Stimulated activated CD8-positive, alpha-beta memory T cell treated with anti-CD3 and anti-CD28 coated beads, Interleukin-2, amount 100 ng/mL, for 48 hours (primary cell): ENCODE results near the gene TIMM8B.
"Not testable (repeated sequence)": the region's sequence is repeated elsewhere in the genome, so short reads cannot be mapped to it uniquely, and the experiment has no call there.

Experiments
- DNase-seq, 2 donors: peaks; one replicate each; pipeline ENCODE4 v3.0.0-alpha.2; 2020; ENCODE audit warnings: low read depth in 2 of 2

The TIMM8B gene, protein sequence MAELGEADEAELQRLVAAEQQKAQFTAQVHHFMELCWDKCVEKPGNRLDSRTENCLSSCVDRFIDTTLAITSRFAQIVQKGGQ

DNA sequence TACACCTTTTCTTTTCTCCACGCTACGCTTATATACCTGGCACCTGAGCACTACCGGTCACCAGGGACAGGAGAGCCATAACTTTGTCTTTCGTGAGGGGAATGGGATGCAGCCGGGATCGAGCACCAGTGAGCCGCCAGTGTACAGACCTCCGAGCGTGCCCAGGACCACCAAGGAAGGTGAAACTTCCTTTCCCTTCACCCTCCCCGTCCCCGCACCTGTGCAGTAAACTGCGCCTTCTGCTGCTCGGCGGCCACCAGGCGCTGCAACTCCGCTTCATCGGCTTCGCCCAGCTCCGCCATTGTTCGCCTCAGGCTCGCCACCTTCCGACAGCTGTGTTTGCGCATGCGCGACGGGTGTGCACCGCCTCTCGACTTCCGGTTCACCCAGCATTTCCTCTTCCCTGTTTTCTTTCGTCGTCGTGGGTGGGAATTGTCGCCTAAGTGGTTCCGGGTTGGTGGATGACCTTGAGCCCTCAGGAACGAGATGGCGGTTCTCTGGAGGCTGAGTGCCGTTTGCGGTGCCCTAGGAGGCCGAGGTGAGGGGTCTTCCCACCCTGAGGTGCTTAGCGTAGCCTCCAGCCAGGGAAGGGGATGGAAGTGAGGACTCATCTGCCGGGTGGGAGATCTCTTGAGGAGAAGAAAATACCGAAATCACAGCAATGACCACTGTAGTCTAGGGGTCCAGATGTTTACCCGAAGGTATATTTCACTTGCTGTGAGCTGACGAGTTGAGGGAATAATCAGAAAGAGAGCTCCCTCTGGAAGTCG is at the start of gene TIMM8B, which contains the start of gene SDHD:
TSS of gene TIMM8B (minus strand) at position 335 of the 770 bp plus-strand sequence. CDS start at position 302, 33 bp downstream.
TSS of gene SDHD (plus strand) at position 452 of the 770 bp plus-strand sequence. CDS start at position 487, 35 bp downstream.
- DNase-seq: peak; percentile 89 to 91

DNA sequence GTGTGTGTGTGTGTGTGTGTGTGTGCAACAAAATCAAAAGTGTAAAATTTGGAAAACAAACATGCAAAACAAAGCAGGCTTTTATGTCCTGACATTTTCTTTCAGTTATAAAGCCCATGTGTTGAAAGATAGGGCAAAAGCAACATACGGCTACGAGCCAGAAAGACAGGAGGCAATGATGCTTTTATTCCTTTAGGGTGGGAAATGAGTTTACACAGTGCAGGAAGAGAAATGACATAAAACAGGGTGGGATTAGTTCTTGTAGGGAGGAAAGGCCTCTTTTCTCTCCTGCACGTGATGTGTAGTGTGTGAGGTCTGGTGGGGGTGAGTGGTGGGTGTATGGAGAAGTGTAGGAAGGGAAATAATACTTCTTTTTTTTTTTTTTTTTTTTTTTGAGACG is 47.9 kb upstream of the TIMM8B start:
- no peak for DNase-seq

DNA sequence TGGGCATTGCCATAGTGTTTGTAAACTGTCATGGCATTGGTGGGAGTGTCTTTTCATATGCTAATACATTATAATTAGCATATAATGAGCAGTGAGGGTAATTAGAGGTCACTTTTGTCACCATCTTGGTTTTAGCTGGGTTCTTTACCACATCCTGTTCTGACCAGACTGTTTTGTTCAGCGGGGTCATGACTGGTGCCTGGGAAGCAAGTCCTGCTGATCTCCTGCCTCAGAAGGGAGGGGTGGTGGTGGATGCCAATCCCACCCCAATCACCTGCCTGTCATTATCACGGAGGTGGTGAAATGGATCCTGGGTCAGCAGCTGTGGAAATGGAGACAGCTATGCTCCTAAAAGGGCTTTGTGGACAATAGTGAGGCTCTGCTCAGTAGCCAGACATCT is 46.2 kb upstream of the TIMM8B start:
- DNase-seq: no peak

DNA sequence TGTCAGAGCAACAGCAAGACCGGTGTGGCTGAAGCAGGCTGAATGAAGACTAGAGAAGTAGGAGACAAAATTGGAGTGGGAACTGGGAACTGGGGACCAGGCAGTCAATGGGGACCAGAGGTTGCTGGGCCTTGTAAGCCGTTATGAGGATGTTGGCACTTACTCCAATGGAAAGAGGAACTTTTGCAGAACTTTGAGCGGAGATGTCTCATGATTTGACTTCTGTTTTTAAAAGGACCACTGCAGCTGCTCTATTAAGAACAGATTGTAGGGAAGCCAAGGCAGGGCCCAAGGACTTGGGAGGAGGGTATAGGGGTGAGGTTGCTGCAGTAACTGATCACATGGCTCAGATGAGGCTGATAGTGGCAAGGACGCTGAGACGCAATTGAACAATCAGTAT is 43.1 kb upstream of the TIMM8B start:
- no peak for DNase-seq

DNA sequence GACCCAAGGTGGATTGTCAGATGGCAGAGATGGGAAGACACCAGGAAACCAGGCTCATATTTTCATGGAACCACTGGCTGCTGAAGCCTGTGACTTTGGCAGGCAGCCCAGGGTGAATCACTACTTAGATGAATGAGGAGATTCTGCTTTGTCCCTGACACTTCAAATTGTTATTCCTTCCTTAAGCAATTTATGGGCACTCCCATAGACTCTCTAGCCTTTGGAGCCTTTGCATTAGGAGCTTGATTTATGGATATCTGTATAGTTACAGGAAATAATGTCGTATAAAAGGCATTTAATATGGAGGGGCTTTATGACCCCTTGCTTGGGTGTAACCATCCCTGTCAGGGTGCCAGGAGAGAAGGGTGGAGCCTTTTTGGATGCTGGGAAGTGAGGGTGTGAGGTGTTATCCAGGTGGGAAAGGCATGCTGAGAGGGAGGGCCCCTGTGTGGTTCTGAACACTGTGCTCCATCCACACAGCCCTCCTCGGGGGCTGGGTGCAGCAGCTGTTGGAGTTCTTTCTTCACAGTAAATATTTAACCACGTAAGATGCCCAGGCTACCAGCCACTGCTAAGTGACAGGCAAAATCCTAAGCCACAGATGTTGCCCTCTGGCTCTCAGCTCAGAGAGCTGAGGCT is 42.0 kb upstream of the TIMM8B start:
- no peak for DNase-seq

DNA sequence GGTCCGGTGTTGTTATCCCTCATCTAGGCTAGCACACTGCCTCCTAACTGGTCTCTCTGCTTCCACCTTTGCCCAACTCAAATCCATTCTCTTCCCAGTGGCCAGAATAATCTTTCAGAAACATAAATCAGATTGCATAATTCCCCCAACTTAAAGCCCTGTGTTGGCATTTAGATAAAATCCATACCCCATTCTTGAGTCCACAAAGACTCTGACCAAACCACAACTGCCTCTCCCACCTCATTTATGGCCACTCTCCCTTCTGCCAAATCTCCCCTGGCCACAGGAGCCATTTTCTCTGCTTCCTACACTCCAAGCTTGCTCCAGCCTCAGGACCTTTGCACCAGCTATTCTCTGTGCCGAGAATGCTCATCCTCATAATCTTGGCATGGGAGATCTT is 40.5 kb upstream of the TIMM8B start:
- DNase-seq: no peak

DNA sequence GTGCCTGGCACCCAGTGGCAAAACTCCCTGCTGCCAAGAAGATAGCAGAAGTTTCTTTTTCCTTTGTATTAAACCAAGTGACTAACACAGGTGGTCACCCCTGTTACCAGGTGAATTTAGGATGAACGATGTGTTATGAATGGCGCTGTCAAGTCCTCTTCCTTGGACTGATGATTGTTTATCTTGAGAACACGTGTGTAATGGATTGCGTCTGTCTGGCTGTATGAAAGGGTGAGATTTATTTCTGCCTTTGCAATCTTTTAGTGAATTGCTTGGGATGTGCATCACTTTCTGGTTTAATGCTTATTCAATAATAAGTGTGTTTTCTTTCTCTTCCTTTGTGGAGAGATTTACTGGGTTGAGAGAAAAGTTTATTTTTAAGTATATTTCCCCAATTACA is 36.6 kb upstream of the TIMM8B start:
- no peak for DNase-seq

DNA sequence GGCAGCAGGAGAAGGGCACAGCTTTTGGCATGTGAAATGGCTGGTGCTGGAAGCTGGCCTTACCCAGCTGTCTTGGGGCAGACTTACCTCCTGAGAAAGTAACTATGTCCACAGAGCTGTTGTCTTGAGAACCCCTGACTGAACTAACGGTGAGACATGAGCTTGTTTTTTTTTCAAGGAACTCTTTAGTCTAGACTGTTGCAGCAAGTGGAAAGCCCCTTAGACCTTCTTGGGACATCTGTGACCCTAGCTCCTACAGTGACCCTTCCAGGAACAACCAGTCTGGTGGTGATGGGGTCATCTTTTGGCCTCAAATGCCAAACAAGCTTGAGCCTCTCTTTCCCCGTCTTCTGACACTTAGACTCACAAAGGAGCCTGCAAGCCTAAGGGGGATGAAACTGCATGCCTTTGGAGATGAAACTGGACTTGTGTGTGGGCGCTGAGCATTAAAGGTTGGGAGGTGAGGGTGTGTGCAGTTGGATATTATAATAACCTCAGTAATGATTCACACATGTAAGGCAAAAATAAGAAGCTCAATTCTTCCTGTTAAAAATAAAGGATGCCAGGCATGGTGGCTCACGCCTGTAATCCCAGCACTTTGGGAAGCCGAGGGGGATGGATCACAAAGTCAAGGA is 35.5 kb upstream of the TIMM8B start:
- DNase-seq: no peak

DNA sequence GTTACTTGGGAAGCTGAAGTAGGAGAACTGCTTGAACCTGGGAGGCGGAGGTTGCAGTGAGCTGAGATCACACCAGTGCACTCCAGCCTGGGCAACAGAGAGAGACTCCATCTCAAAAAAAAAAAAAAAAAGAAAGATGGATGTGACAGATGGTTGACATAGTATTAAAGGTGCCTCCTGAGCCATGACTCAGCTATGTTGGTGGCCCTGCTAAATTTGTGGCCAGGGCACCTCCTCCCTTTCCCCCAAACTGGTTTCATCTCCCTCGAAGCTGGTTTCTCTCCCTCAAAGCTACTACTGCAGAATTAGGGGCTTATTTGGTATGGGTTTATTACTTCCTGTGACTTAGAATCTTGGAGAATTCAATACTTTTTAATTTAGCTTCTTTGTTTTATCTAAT is 31.6 kb upstream of the TIMM8B start:
- DNase-seq: peak in 1 of 2 donors; percentile 6

DNA sequence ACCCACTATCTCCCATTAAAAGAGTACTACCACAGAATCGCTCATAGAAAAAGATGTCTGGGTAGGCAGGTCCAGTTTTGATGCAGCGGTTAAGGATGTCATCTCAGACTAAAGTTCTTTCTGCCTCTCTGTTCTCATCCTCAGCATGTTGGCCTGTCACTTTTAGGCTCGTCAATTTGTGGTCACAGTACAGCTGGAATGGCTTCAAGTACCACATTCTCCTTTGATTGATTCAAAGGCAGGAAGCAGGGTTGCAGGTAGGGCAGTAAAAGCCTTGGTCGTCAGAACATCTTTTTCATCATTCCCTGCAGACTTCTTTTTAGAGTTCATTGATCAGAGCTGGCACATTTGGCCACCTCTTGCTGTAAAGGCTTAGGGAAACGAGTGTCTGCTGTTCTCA is 28.8 kb upstream of the TIMM8B start:
- DNase-seq: no peak

DNA sequence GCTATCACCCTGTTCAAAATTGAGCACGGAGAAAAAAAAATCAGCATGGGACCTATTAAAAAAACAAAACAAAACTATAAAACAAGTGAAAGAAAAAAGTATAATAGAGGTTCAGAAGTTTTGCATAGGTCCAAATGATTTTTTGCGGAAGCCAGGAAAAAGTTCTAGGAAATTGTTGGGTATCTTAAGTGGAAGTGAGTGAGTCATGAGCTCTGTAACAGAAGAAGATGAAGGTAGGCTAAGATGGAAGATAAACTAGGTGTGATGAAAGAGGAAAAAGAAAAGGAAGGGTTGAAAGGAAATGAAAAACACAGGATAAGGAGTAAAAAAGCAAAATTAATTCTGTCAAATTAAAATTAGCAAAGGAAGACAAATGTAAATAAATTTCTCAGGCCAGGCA is 27.9 kb upstream of the TIMM8B start:
- DNase-seq: no peak

DNA sequence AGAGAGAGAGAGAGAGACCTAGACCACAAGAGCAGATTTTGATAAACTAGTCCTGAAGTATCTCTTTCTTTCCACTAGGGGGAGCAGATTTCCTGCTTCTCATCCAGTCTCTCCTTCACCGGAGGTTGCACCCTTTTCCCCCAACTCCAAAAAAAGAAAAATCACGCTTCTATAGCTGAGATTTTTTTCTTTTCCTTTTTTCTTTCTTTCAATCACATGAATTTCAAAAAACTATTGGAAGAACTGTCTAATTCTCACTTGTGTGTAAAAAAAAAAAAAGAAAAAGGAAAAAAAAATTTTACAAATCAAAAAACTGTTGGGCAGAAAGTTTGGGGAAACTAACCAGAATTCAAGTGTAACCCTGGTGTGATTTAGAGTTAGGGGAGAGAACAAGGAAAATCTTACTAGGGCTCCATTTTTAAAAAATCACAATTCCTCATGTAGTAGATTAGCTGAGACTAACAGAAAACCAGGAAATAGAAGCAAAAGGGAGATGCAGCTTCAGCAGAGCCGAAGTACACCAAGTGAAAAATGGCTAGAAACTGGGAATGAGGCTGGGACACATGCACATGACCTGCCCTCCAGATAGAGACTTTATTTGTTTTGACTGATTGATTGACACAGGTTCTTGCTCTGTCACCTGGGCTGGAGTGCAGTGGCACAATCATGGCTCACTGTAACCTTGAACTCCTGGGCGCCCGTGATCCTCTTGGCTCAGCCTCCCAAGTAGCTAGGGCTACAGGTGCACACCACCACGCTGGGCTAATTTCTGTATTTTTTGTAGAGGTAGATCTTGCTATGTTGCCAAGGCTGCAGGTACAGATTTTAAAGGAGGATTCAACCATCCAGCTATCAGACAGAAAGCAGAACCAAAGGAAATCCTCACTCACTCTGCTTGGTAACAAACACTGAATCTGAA is 27.2 kb upstream of the TIMM8B start:
- no peak for DNase-seq

DNA sequence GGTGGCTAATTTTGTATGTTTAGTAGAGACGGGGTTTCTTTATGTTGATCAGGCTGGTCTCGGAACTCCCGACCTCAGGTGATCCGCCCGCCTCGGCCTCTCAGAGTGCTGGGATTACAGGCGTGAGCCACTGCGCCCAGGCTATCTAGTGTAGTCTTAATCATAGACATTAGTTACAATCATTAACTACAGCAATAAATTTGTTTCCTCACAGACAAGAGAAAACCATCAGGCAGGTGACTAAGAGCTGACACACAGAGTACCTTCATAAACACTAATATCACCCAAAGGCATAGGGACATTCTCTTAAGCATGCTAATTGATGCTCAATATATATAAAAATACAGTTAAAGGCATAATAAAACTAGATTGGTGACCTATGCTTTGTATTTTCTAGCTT is 19.5 kb upstream of the TIMM8B start:
- no peak for DNase-seq

DNA sequence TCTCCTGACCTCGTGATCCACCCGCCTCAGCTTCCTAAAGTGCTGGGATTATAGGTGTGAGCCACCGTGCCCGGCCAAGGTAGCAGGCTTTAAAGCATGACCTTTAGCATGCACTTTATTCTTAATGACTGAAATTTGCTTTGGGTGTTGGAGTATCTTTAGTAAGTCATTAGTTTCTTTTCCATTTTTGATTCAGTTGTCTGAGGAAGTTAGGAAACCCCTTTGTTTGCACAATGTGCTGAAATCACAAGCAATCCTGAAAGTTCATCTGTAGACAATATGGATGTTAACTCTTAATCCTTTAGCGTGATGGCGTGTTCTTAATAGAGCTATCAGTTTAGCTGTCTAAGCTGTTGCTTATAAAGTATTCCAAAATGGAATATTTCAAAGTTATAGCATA is 16.9 kb upstream of the TIMM8B start:
- DNase-seq: no peak

DNA sequence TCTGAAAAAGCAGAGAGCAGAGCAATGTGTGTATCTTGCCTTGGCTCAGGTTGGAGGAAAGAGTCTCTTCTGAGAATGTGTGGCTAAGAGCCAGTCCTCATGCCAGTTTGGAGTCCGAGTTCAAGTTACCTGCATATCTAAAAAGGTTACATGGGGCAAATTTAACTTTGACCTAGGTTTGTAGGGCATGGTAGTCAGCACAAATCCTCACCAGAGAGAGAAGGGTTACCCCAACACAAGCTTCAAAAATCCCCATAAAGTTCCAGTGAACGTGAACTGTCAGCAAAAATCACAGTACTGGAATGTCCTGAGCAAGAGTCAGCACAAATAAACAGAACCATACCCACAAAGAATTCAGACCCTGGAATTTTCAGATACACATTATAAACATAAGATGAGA is 13.9 kb upstream of the TIMM8B start:
- no peak for DNase-seq

DNA sequence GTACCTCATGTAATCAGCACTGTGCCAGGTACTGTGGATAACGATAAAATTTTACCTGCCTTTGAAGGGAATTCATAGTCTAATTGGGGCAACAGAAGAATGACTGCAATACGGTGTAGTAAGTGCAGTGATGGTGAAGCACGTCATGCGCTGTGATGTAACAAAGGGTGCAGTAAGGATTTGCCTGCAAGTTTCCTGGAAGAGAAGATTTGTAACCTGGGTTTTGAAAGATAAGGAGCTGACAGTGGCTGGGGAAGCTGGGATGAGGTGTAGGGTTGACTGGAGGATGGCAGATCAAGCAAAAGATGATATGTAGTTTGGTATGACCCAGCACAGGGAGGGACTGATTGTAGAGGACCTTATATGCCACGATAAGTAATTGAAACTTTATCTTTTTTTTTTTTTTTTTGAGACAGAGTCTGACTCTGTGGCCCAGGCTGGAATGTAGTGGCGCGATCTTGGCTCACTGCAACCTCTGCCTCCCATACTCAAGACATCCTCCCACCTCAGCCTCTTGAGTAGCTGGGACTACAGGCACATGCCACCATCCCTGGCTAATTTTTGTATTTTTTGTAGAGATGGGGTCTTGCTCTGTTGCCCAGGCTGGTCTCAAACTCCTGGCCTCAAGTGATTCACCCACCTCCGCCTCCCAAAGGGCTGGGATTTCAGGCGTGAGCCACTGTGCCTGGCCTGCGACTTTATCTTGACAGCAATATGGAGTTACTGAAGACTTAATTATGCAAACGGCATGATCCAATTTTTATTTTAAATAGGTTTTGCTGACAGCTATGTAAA is 11.4 kb upstream of the TIMM8B start:
- DNase-seq: no peak

DNA sequence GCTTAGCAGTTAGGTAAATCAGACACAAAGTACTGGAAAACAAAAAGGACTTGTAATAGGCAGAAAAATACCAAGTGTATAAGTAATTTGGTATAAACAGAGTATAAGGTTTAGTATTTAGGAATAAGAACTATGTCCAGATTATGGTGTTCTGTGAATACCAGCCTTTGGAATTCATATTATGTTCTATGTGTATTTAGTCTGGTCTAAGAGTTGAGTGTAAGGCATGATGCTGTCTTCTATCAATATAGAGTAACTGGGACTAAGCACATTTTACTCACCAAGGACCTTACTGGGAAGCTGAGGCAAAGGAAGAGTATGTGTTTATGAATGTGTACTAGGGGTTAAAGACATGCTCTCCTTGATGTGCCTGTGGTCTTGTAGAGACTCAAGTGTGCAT is 9.6 kb upstream of the TIMM8B start:
- no peak for DNase-seq

DNA sequence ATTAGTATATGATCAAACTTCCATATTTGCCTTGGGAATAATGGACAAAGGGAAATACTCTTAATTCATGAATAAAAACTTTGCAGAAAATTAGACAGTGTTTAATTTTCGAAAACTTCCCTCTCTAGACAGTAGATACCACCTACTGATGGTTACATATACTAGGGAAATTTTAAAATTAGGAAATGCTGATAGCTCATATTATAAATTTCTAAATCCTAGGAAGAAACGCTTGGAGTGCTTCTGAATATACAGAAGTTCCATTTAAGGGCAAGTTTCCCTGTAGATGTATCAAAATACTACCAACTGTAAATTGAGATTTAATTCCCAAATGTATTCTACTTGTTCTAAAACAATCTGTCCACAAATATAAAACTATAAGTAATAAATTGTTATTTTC is 8.7 kb upstream of the TIMM8B start:
- DNase-seq: not testable (repeated sequence)

DNA sequence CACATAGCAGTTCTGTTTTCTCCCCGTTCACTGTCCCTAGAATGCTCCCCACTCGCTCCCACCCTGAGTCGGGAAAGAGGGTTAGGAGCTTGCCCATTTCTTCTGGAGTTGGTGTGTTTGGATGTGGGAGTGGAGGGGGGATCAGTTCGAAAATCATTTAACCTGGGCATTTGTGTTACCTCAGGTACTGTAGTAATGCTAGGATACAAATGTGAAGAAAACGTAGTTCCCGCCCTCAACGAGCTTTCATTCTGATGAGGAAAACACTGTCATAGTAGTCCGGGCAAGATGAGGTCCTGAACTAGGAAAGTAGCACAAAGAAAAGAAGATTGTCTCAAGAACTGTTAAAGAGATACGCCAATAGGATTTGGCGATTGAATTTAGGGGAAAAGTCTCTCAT is 656 bp upstream of the TIMM8B start:
- no peak for DNase-seq

DNA sequence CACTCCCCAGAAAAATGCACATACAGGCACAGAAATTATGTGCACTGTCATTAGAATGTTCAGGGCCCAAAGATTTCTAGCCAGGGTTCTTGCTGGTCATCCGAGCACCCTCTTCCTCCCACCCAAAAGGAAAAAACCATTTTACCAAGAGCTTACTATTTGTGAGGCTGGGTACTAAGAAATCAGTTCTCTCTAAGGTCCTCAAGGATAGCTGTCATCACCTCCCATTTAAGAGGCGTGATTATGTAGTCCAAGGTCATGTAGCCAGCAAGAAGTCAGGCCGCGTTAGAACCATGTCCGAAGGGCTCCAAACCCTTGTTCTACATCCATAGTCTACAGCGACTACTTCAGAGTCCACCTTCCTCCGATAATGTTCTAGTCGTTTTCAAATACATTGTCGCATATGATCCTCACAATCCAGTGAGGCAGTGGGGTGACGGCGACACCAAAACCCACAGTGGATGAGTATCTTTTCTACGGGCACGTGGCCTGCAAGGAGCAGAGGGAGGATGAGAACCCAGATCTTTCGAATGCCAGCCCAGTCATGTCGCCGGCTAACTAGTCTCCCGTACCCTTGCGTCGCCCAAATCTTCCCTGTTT is 634 bp downstream of the TIMM8B start:
- DNase-seq: peak in 1 of 2 donors; percentile 23
